HuH-7 (cell line): Measurements from ENCODE around the gene KCNJ10.

Experiments
- DNase-seq: peaks from one replicate; pipeline ENCODE4 v3.0.0; 2011; ENCODE audit warnings: low spot score

Gene KCNJ10

DNA sequence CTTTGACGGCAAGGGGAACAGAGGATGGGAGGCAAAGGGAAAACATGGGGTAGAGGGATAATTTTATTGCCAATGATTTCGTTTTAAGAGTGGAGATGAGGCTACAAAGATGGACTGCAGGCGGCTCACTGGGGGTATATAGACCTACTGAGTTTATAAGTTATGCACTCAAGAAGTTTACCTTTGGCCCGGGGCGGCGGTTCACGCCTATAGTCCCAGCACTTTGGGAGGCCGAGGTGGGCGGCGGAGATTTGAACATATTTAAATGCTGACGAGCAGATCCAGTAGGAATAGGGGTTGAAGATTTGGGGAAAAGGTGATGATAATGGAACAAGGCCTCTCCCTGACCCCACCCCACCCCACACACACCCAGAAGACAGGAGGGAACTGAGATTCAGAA, 107.8 kb downstream of the KCNJ10 start:
- DNase-seq = no peak

DNA sequence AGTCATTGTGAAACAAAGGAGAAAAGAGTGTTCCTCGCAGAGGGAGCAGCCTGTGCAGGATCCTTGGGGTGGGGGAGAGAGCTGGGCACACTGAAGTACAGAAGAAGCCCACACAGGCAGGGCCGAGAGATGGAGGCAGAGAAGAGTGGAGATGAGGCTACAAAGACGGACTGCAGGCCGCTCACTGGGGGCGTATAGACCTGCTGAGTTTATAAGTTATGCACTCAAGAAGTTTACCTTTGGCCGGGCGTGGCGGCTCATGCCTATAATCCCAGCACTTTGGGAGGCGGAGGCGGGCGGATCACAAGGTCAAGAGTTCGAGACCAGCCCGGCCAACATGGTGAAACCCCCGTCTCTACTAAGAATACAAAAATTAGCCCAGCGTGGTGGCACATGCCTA, 108.3 kb downstream of the KCNJ10 start:
- no peak for DNase-seq

DNA sequence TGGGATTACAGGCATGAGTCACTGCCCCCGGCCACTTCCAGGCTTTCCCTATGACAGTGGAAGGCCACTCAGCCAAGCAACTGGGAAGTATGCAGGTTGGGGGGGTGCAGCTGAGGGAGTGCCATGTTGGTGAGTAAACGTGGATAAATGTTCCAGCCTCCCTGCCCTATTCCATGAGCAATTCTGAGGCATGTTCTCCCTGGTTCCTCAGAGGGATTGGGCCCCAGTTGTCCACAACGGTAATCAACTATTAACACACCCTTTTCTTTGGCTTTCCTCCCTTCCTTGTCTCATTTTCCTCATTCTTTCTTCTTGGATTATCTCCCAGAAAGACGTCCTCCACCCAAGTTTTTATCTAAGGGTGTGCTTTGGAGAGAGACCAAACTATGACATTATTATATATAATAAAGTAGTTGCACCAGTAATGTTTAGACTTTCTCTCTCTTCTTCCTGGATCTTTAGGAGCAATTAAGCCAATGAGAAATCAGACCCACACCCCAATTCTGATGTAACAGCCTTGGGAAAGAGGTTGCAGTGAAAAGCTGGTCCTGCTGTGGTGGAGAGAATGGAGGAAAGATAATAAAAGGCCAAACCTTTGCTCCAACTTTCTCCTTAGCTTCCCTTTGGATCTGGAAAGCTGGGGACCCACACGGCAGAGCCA, 109.1 kb downstream of the KCNJ10 start:
- DNase-seq = no peak

DNA sequence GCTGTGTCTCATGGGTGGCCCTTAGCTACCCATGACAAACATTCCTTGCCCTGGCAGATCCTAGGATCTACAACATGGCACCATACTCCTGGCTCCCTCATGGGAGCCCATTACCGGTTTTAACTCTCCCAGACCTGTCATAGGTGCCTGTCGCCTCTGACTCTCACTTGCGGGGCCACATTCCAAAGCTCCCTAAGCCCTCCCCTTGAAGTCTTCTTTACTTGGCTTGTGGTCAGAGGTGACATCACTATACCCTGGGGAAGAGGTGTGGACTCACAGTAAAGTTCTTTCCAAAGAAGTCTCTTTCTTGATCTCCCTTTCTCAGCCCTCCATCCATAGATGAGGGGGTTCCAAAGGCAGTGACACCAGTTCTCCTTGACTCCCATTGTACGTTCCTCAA, 110.5 kb downstream of the KCNJ10 start:
- DNase-seq = no peak

DNA sequence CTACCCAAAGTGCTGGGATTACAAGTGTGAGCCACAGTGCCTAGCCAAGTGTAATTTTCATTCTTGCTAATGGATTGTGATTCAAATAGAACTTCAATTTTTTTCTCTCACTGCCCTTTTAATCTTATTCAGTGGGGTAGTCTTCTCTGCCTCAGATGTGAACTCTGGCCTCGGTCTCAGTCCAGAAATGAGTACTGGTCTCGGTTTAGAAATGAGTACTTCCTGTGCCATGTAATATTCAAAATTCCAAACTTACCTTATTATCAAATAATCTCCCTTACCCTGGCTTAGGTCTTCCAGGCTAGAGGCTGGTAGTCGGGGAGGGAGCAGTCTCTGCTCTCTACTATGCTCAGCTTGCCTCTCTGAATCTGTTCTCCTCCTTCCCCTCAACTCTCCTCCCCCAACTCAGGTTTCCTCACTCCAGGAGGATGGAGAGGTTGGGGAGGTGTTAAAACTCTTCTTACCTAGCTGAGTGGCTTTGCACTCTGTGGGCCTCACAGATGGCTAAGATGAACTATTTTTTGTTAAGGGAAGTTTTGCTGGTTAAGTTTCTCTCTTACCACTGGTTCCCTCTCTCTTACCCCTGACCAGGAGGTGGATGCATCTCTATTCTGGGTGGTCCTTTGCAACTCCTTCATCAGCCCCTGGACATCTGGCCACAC, 111.1 kb downstream of the KCNJ10 start:
- DNase-seq = no peak

DNA sequence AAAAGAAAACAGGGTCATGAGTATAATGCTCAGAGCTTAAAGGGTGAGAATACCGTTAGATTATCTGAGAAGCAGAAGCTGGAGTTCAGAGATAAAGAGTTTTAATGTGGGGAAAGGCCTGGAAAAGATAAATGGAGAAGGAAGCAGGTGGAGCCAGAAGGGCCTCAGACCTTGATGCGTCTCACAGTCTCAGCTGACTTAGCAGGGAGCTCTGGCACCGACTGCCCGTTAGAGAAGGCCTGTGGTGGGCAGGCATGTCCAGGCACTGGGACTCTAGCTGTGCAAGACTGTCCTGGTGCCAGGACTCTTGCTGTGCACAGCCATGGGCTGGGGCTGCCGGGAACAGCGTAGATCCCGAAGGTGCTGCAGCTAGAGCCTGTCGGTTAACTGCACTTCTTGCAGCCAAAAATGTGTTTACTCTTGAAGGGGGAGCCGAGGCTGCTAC, 112.1 kb downstream of the KCNJ10 start:
- no peak for DNase-seq

DNA sequence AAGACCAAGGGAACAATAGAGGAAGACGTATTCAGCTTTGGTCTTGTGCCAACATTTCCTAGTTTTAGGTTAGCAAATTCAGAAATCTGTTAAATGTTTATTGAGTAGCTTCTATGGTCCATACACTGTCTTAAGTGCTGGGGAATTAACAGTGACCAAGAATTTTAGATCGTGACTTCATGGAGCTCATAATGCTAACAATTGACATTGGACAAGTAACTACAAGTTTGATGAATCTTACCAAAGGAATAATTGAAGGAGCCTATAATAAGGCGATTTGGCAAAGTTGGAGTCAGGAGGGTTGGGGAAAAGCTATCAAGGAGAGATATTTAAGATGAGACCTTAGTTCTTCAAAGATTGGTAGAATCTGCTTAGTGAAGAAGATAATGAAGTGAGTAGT, 114.5 kb downstream of the KCNJ10 start:
- no peak for DNase-seq

DNA sequence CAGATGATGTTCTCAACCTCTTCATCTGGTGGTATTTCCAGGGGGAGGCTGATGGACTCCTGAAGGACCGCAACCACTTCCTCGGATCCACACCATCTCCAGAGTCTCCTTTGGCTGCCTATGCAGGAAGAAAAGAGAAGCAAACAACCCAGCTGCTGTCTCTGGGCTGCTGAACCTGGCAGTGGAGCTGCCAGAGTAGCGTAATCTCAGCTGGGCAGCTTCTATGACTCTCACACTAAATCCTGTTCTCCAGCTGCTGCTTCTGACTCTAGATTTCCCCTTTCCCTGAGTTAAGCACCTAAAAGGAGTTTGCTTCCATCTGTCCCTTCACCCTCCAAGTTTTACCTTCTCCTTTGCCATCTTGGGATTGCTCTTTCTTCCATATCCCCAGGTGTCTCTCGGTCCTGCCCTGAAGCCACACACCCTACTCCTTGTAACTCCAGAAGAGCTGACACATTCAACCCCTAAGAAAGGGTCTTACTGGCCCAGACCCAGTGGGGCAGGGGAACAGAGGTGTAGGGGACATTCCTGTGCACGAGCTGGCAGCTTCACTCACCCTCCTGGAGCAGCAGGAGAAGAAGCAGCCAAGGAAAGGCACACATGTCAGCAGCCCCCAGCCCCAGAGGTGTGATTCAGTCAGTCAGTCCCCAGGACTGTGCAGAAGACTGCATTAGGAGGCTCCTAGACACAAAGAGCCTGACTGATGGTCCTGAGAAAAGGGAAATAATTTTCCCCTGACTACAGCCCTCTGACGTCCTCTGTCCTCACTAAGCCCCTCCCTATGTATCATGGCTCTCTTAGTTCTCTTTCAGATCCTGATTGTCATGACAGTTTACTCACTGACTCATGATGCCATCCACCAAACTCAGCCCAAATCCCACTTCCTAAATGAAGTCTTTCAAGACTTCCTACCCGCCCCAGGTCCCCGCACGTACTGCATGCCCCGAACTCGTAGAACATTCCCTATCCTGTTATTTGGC, 116.1 kb downstream of the KCNJ10 start, which contains the start of gene SLAMF9:
Gene SLAMF9 (minus strand): TSS at position 702 of the 980 bp plus-strand sequence. CDS start 100 bp downstream, at position 602.
- DNase-seq = no peak

DNA sequence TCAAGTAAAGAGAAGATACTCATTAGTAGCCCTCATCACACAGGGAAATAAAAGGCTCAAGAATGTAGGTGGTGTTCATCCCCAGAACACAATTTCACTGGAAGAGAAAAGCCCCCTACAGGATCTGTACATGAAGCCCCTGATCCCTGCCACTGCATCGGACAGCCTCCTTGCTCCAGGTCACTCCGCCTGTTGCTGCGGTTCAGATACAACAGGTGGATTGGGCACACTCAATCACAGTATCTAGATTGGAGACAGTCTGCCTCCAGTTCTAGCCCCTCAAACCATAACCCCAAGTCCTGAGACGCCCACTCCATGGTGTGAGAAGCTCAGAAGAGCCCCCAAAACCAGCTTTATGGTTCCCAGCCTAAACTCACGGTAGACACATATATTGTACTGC, 117.0 kb downstream of the KCNJ10 start:
- DNase-seq = no peak

DNA sequence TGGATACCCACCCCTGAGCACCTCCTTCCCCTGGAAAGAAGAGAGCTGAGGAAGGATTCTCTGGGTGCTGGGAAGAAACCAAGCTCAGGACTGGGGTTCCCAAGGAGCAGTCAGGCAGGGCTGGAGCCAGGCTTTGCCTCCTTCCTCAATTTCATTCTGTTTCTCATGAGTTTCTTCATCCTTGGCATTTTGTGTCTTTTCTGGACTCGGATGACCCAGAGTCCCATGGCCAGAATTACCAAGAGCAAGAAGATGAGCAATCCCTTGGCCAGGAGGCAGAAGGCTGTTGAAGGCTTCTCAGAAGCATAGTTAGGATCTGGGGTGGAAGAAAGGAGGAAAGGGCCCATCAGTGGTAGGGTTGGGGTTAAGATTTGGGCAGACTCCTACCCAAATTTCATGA, 118.4 kb downstream of the KCNJ10 start:
- DNase-seq = no peak

DNA sequence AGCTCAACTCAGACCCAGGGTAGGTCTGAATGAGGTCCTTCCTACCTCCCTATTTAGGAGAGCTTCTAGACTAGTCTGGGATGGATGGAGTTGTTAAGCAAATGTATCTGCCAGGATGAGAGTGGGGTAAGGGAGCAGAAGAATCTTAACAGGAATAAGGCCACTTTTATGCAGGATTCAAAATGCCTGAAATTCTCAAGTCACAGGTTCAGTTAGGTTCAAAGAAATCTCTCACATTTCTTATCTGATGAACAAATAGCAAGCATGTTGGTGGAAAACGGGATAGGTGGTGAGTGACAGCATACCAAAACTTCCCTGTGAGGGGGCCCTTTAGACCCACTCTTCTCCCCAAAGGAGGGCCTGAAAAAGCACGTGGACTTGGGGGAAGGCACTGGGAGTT, 118.9 kb downstream of the KCNJ10 start:
- DNase-seq = no peak

DNA sequence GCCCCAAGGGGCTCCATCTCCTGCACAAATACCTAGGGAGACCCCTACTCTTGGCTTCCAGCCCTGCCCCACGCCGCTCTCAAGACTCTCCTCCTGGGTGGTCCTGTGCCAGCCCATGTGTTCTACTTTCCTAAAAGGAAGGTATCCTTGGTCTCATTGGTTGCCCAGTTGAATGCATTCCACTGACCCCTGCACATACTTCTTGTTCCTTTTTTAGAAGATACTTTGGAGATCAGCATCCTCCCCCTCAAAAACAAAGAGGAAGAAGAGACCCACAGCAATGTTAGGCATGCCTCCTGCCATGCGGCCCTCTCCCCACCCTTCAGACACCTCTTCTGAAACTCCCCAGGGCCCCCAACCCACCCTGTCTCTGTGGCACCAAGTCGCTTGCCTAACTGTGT, 120.0 kb downstream of the KCNJ10 start:
- DNase-seq = no peak

DNA sequence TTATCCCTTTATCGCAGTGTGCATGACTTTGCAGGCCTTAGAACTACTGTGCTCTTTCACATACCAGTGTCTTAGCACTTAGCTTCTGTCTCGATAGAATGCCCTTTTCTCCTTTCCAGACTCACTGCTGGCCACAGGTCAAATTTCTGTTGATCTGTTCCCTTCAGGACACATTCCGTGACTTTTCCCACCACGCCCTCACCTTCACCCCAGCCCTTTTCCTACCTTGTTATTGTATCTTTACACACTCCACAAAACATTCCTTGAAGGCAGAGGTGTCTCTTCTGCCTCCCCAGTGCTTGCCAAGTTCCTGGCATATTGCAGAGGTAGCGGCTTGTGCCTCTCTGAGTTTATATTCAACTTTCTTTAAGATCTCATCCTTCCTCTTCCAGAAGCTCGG, 120.8 kb downstream of the KCNJ10 start:
- no peak for DNase-seq
